DND-41 (cell line): ENCODE measurements around the gene BABAM1.

Experiments used
- ATAC-seq: fragments of 200-7000 bp; cut with Tn5 transposase; 3 replicates; pipeline ENCODE4 v1.9.1; 2021; ENCODE audit warnings: low read depth; ENCODE audit not compliant: insufficient read depth
- DNase-seq: peaks from one replicate; pipeline ENCODE4 v3.0.0-alpha.2; 2020
- H2AFZ ChIP-seq: 2 replicates; pipeline ENCODE4 v1.6.0; 2012; ENCODE audit warnings: low read depth, low read length
- H3K27ac ChIP-seq: 2 replicates; pipeline ENCODE4 v1.5.1; 2012; ENCODE audit warnings: low read length, inconsistent platforms
- H3K27me3 ChIP-seq: fragments of 200-600 bp; sonication (generic); 2 replicates; pipeline ENCODE4 v1.6.0; 2012; ENCODE audit warnings: low read length, mild to moderate bottlenecking, inconsistent platforms; ENCODE audit not compliant: insufficient read depth, poor library complexity
- H3K36me3 ChIP-seq: 2 replicates; pipeline ENCODE4 v1.5.1; 2012; ENCODE audit warnings: low read length, inconsistent platforms; ENCODE audit not compliant: insufficient read depth
- H3K4me1 ChIP-seq: 2 replicates; pipeline ENCODE4 v1.5.1; 2012; ENCODE audit warnings: mild to moderate bottlenecking, low read length; ENCODE audit not compliant: insufficient read depth
- H3K4me2 ChIP-seq: 2 replicates; pipeline ENCODE4 v1.6.0; 2012; ENCODE audit warnings: mild to moderate bottlenecking, moderate library complexity, low read length, inconsistent platforms; ENCODE audit not compliant: insufficient read depth
- H3K4me3 ChIP-seq, 2 experiments: fragments of 200-600 bp in 1 of 2; shearing (Covaris generic) in 1 of 2; 2 replicates each; pipeline ENCODE4 v1.5.1; 2012 to 2016; ENCODE audit warnings: inconsistent platforms in 2 of 2, low read length in 2 of 2, mild to moderate bottlenecking in 2 of 2, low read depth in 1 of 2, moderate library complexity in 1 of 2
- H3K79me2 ChIP-seq: 2 replicates; pipeline ENCODE4 v1.6.0; 2012; ENCODE audit warnings: low read length, inconsistent platforms; ENCODE audit not compliant: insufficient read depth
- H3K9ac ChIP-seq: 2 replicates; pipeline ENCODE4 v1.6.0; 2012; ENCODE audit warnings: low read depth, mild to moderate bottlenecking, inconsistent platforms, low read length, moderate library complexity
- H3K9me3 ChIP-seq: 2 replicates; pipeline ENCODE4 v1.5.1; 2012; ENCODE audit warnings: low read length, moderate library complexity, mild to moderate bottlenecking, inconsistent platforms; ENCODE audit not compliant: insufficient read depth, severe bottlenecking
- H4K20me1 ChIP-seq: 2 replicates; pipeline ENCODE4 v1.6.0; 2012; ENCODE audit warnings: low read length; ENCODE audit not compliant: insufficient read depth
- CTCF ChIP-seq: IDR thresholded peaks from 2 replicates; pipeline ENCODE4 v1.5.1; 2012; ENCODE audit warnings: borderline replicate concordance, low read length, moderate library complexity, mild to moderate bottlenecking; ENCODE audit not compliant: poor library complexity, severe bottlenecking; ENCODE audit errors: extremely low read depth
- EZH2 ChIP-seq: IDR thresholded peaks from 3 replicates; pipeline ENCODE4 v1.6.1; 2012; ENCODE audit warnings: borderline replicate concordance, low read depth, mild to moderate bottlenecking, moderate library complexity, low read length, inconsistent platforms; ENCODE audit not compliant: severe bottlenecking

The BABAM1 gene

GRCh38 chr19:17266975-17267788 is at the start of gene BABAM1:
Gene BABAM1, plus strand, starts transcription at chr19:17267443. Its CDS starts 1,364 bp downstream, at chr19:17268807.
- H3K4me1 ChIP-seq = peaks cover 18% of the 10 kb centered on the region
- H3K9ac ChIP-seq = peak within 1 kb of the TSS; percentile 68
- ATAC-seq = peak; percentile 96
- H4K20me1 ChIP-seq = no peaks in the 10 kb centered on the region
- H3K79me2 ChIP-seq = peaks cover 21% of the 10 kb centered on the region
- peak; percentile 98 for DNase-seq
- peak within 1 kb of the TSS; percentile 95 for H3K4me2 ChIP-seq
- peak within 1 kb of the TSS; percentile 80 for H3K27ac ChIP-seq
- H3K4me3 ChIP-seq = peak within 1 kb of the TSS; percentile 75 to 88
- H3K27me3 ChIP-seq = no peaks in the 10 kb centered on the region
- H3K36me3 ChIP-seq = peaks cover 26% of the 10 kb centered on the region
- H2AFZ ChIP-seq = peak within 1 kb of the TSS; percentile 86
- no peak for TF ChIP-seq EZH2
- no peak for TF ChIP-seq CTCF
- no peaks in the 10 kb centered on the region for H3K9me3 ChIP-seq

GRCh38 chr19:17219286-17219685 is 48.0 kb upstream of the BABAM1 start:
- no peak for TF ChIP-seq EZH2
- no peak for TF ChIP-seq CTCF
- H3K27ac ChIP-seq = no peak overlapping the region

GRCh38 chr19:17220207-17220758 is 47.0 kb upstream of the BABAM1 start:
- H3K9ac ChIP-seq = no peak overlapping the region
- no peak for DNase-seq
- no peak overlapping the region for H3K4me2 ChIP-seq
- peaks cover 7% of the 10 kb centered on the region for H3K79me2 ChIP-seq
- H3K9me3 ChIP-seq = no peaks in the 10 kb centered on the region
- H3K27ac ChIP-seq = no peak overlapping the region
- H2AFZ ChIP-seq = no peak overlapping the region
- no peak overlapping the region for H3K4me3 ChIP-seq
- H3K27me3 ChIP-seq = no peaks in the 10 kb centered on the region
- no peak for ATAC-seq
- peaks cover 13% of the 10 kb centered on the region for H3K4me1 ChIP-seq
- peaks cover 29% of the 10 kb centered on the region for H3K36me3 ChIP-seq
- H4K20me1 ChIP-seq = no peaks in the 10 kb centered on the region
- no peak for TF ChIP-seq EZH2
- no peak for TF ChIP-seq CTCF

More at GRCh38 chr19:17219286-17219685, 48.0 kb upstream of the BABAM1 start:
- Histone ChIP-seq H3K4me3 (no peak overlapping the region), H3K9ac (no peak overlapping the region), H4K20me1 (no peaks in the 10 kb centered on the region), H3K27me3 (no peaks in the 10 kb centered on the region), H3K36me3 (peaks cover 29% of the 10 kb centered on the region), H3K4me2 (no peak overlapping the region), H3K79me2 (peaks cover 7% of the 10 kb centered on the region), H3K4me1 (peaks cover 15% of the 10 kb centered on the region), H3K9me3 (no peaks in the 10 kb centered on the region), H2AFZ (no peak overlapping the region)
- DNase-seq (no peak), ATAC-seq (no peak)
